Urinary bladder (tissue), 2 donors: ENCODE measurements around the gene KCNC2. TPM values are rescaled to one million over a fixed set of nuclear protein-coding genes. Genes with fewer than 3 reads are reported as not detected.

Experiments used
- polyA plus RNA-seq: library from polyadenylated mRNA; stranded (reverse); fragments of 200-250 nt; gene quantifications from one replicate; pipeline ENCODE4 v1.2.3, GENCODE V29; 2013
- total RNA-seq: library from RNA; depleted of rRNA; stranded (reverse); fragments of >200 nt; gene quantifications from one replicate; pipeline ENCODE4 v1.2.3, GENCODE V29; 2014
- donor health status: healthy.

The KCNC2 gene
- total and polyA plus RNA-seq, 2 donors: 0.32 TPM; not detected in 1

Other genes with a start within 250 kb of the KCNC2 start
- 17.2 TPM for gene CAPS2, start 120.5 kb upstream of the KCNC2 start, total RNA-seq
- gene CAPS2, start 120.5 kb upstream of the KCNC2 start, polyA plus RNA-seq: 3.7 TPM
- gene GLIPR1L1, start 124.8 kb upstream of the KCNC2 start, total RNA-seq: not detected
- gene GLIPR1L1, start 124.8 kb upstream of the KCNC2 start, polyA plus RNA-seq: not detected
- gene GLIPR1L2, start 181.2 kb upstream of the KCNC2 start, total RNA-seq: 2.4 TPM
- 3.2 TPM for gene GLIPR1L2, start 181.2 kb upstream of the KCNC2 start, polyA plus RNA-seq